Osteoblast (primary cell): Measurements from ENCODE around the gene LIPG. TPM values are rescaled to one million over a fixed set of nuclear protein-coding genes. Genes with fewer than 3 reads are reported as not detected.

Experiments used
- DNase-seq: peaks from one replicate; pipeline ENCODE4 v3.0.0; 2011; ENCODE audit warnings: low spot score, mixed read lengths; ENCODE audit not compliant: insufficient read length; ENCODE audit errors: missing footprints
- H2AFZ ChIP-seq: 2 replicates; pipeline ENCODE4 v1.6.0; 2011; ENCODE audit warnings: mild to moderate bottlenecking, low read length
- H3K27ac ChIP-seq: 2 replicates; pipeline ENCODE4 v1.5.1; 2011; ENCODE audit warnings: mild to moderate bottlenecking, low read depth, low read length, moderate library complexity
- H3K27me3 ChIP-seq: 2 replicates; pipeline ENCODE4 v1.6.0; 2012; ENCODE audit warnings: mild to moderate bottlenecking, control low read depth, inconsistent platforms, low read length, moderate library complexity; ENCODE audit not compliant: insufficient read depth
- H3K36me3 ChIP-seq: 2 replicates; pipeline ENCODE4 v1.5.1; 2011; ENCODE audit warnings: mild to moderate bottlenecking, low read length, control low read depth, moderate library complexity; ENCODE audit not compliant: insufficient read depth
- H3K4me1 ChIP-seq: 2 replicates; pipeline ENCODE4 v1.5.1; 2011; ENCODE audit warnings: mild to moderate bottlenecking, low read length, control low read depth, moderate library complexity; ENCODE audit not compliant: insufficient read depth
- H3K4me2 ChIP-seq: 2 replicates; pipeline ENCODE4 v1.6.0; 2011; ENCODE audit warnings: mild to moderate bottlenecking, low read length; ENCODE audit not compliant: insufficient read depth
- H3K4me3 ChIP-seq: fragments of 200-600 bp; sonication (generic); 3 replicates; pipeline ENCODE4 v1.5.1; 2012; ENCODE audit warnings: mild to moderate bottlenecking, low read length, inconsistent platforms; ENCODE audit not compliant: insufficient read depth
- H3K79me2 ChIP-seq: 2 replicates; pipeline ENCODE4 v1.6.0; 2012; ENCODE audit warnings: mild to moderate bottlenecking, low read length, control low read depth, inconsistent platforms; ENCODE audit not compliant: insufficient read depth
- H3K9me3 ChIP-seq: 2 replicates; pipeline ENCODE4 v1.5.1; 2011; ENCODE audit warnings: low read depth, low read length, control low read depth
- H4K20me1 ChIP-seq: 2 replicates; pipeline ENCODE4 v1.6.0; 2012; ENCODE audit warnings: mild to moderate bottlenecking, low read length, control low read depth; ENCODE audit not compliant: insufficient read depth
- CTCF ChIP-seq: IDR thresholded peaks from 2 replicates; pipeline ENCODE4 v1.5.1; 2011; ENCODE audit warnings: mild to moderate bottlenecking, low read depth, low read length, moderate library complexity; ENCODE audit errors: extremely low read depth
- total RNA-seq: library from RNA; depleted of rRNA; stranded (reverse); fragments of >200 nt; gene quantifications from 2 replicates; pipeline ENCODE4 v1.2.3, GENCODE V29; 2012

LIPG gene
- total RNA-seq, 1 donor: 2.2 TPM

GRCh38 chr18:49632588-49632987, 70.7 kb downstream of the LIPG start:
- Histone ChIP-seq H3K4me2 (no peak overlapping the region), H3K9me3 (no peaks in the 10 kb centered on the region), H3K27me3 (peaks cover 9% of the 10 kb centered on the region), H4K20me1 (no peaks in the 10 kb centered on the region), H3K4me1 (no peaks in the 10 kb centered on the region), H3K79me2 (no peaks in the 10 kb centered on the region), H2AFZ (no peak overlapping the region), H3K36me3 (no peaks in the 10 kb centered on the region), H3K27ac (no peak overlapping the region), H3K4me3 (no peak overlapping the region)
- no peak for DNase-seq
- TF ChIP-seq CTCF: no peak

- H4K20me1 ChIP-seq: no peaks in the 10 kb centered on the region
- peaks cover 6% of the 10 kb centered on the region for H3K4me1 ChIP-seq
- no peak for DNase-seq
- no peak for TF ChIP-seq CTCF
- no peak overlapping the region for H3K4me3 ChIP-seq
- no peaks in the 10 kb centered on the region for H3K9me3 ChIP-seq
- no peaks in the 10 kb centered on the region for H3K27me3 ChIP-seq
- no peak overlapping the region for H3K27ac ChIP-seq
- no peak overlapping the region for H3K4me2 ChIP-seq
- no peaks in the 10 kb centered on the region for H3K36me3 ChIP-seq
- no peak overlapping the region for H2AFZ ChIP-seq
- no peaks in the 10 kb centered on the region for H3K79me2 ChIP-seq
Measured at GRCh38 chr18:49638209-49638785, 76.4 kb downstream of the LIPG start.

DNA sequence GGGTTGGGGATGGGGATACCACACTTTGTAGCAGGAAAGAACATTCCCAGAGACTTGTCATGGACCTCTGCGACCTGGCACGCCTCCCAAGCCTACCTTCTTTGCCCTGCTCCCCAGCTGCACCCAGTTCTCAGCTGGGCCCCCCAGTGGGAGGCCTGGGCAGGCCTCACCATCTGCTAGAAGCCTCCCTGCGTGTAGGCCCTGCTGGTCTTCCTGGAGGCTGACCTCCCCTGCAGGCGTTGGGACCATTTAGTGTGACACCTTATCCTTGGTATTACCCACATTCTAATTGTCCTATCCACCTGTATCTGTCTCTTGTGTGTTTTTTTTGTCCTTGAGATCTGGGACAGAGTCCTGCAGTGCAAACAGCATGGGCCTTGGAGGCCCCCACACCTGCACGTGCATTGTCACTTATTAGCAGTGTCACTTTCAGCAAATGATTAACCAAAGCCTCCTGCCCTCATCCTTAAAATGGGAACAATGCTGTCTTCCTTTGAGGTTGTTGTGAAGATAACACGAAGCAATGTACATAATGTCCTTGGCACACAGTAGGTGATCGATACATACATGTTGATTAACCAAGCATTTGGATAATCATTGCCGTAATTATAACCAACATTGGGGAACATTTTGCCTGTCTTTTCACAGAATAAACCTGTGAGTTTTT, 77.2 kb downstream of the LIPG start:
- no peaks in the 10 kb centered on the region for H3K36me3 ChIP-seq
- no peaks in the 10 kb centered on the region for H3K9me3 ChIP-seq
- H3K4me2 ChIP-seq: no peak overlapping the region
- H3K27me3 ChIP-seq: no peaks in the 10 kb centered on the region
- no peaks in the 10 kb centered on the region for H3K79me2 ChIP-seq
- H4K20me1 ChIP-seq: no peaks in the 10 kb centered on the region
- no peak overlapping the region for H2AFZ ChIP-seq
- H3K27ac ChIP-seq: no peak overlapping the region
- no peak for DNase-seq
- TF ChIP-seq CTCF: no peak
- H3K4me1 ChIP-seq: peaks cover 6% of the 10 kb centered on the region
- H3K4me3 ChIP-seq: no peak overlapping the region

- Histone ChIP-seq H3K27ac (no peak overlapping the region), H3K27me3 (no peaks in the 10 kb centered on the region), H3K4me3 (no peak overlapping the region), H3K9me3 (no peaks in the 10 kb centered on the region), H3K79me2 (no peaks in the 10 kb centered on the region), H4K20me1 (no peaks in the 10 kb centered on the region), H3K4me2 (no peak overlapping the region), H3K36me3 (no peaks in the 10 kb centered on the region), H2AFZ (peak overlapping the region; percentile 68), H3K4me1 (peaks cover 6% of the 10 kb centered on the region)
- no peak for TF ChIP-seq CTCF
- no peak for DNase-seq
Measured at GRCh38 chr18:49639643-49640391, 78.0 kb downstream of the LIPG start.
